ENCODE data around the gene TRIM61. TPM values are rescaled to one million over a fixed set of nuclear protein-coding genes. Genes with fewer than 3 reads are reported as not detected.
"Not testable (repeated sequence)": the region's sequence is repeated elsewhere in the genome, so short reads cannot be mapped to it uniquely, and the experiment has no call there.

The TRIM61 gene
- total and polyA plus RNA-seq, 2 donors, result 1.3 to 2.2 TPM

DNA sequence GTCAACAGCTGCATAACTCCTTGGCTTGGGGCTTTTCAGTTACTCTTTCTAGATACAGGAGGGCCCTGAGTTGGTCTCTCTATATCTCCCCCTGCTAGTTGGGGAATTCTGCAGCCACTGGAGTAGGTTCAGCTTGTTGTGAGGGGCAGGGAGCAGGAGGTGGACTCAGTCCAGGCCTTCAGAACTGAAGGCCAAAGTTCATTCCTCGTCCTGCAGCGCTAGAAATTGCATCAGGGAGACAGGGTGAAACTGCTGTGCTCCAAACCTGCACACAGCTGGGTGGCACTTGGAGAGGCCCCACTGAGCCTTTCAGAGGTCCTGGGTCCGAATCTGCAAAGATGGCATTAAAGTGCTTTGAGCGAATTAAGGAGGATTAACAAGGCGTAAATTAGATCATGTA is 29.4 kb upstream of the TRIM61 start:
- H3K27me3 ChIP-seq (ENCODE audit: control insufficient read depth in 2 of 2, insufficient read depth in 1 of 2, low read length in 1 of 2), result no peaks in the 10 kb centered on the region
- WGBS, result 91% methylated on average over 5 of the region's 5 CpGs

DNA sequence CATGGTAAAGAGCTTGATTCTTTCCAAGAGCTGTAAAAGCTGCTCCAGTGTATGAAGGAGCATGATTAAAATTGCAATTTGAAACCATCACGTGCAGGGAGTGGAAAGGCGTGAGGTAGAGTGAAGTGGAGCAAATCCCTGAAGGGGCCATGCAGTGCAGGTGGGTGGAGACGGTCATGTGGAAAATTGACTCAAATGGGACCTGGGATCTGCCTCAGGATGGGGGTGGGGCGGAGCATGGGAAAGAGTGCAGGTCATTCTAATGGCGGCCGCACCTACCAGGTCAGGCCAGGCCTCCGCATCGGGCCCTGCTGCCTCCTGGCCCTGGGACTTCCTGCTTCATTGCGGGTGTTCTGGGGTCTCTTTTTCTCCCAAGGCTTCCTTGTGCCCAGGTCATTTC is 29.0 kb upstream of the TRIM61 start:
- no peak overlapping the region for H3K27ac ChIP-seq (ENCODE audit: low read depth in 1 of 2, low read length in 1 of 2)
- WGBS, result 94% methylated on average over 9 of the region's 9 CpGs

More for the DNA sequence above, 29.4 kb upstream of the TRIM61 start:
- Histone ChIP-seq H3K36me3 (ENCODE audit: control insufficient read depth in 2 of 2, insufficient read depth in 2 of 2, low read length in 1 of 2) (no peaks in the 10 kb centered on the region), H3K4me3 (ENCODE audit: low read length in 2 of 2) (no peak overlapping the region), H3K4me1 (ENCODE audit: control insufficient read depth in 2 of 2, insufficient read depth in 2 of 2, low read length in 2 of 2) (no peaks in the 10 kb centered on the region), H3K27ac (ENCODE audit: low read depth in 1 of 2, low read length in 1 of 2) (no peak overlapping the region), H3K9me3 (ENCODE audit: control insufficient read depth in 2 of 2, insufficient read depth in 1 of 2, low read length in 1 of 2) (no peaks in the 10 kb centered on the region)
- DNase-seq (ENCODE audit: low read depth in 6 of 9, low spot score in 9 of 9), result no peak

DNA sequence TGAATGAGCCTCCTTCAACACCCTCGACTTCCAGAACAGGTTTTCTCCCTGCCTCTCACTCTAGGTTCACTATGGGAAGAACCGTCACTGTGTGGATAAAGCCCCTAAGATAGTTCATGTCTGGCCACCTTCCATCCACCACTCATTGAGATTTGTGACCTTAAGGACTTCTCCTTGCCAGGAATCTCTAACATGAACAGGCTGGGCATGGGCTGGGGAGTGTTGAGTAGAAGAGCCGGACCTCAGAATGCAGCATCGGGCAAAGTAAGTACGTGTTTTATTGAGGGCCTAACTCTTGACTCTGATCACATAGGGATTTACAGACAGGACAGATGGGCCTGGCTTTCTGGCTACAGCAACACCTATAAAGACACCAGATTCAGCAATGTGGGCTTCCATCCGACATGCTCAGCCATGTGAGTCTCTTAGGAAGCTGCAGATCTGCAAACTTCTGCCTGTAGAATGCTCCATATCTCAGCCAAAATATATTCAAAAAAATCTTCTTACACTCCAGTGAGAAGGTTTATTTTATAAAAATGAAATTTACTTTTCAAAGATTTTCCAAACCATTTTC is 28.0 kb upstream of the TRIM61 start:
- Histone ChIP-seq H3K9me3 (ENCODE audit: control insufficient read depth in 2 of 2, insufficient read depth in 1 of 2, low read length in 1 of 2) (no peaks in the 10 kb centered on the region), H3K27ac (ENCODE audit: low read depth in 1 of 2, low read length in 1 of 2) (no peak overlapping the region), H3K36me3 (ENCODE audit: control insufficient read depth in 2 of 2, insufficient read depth in 2 of 2, low read length in 1 of 2) (no peaks in the 10 kb centered on the region), H3K4me3 (ENCODE audit: low read length in 2 of 2) (no peak overlapping the region), H3K4me1 (ENCODE audit: control insufficient read depth in 2 of 2, insufficient read depth in 2 of 2, low read length in 2 of 2) (no peaks in the 10 kb centered on the region), H3K27me3 (ENCODE audit: control insufficient read depth in 2 of 2, insufficient read depth in 1 of 2, low read length in 1 of 2) (no peaks in the 10 kb centered on the region)
- no peak for DNase-seq (ENCODE audit: low read depth in 6 of 9, low spot score in 9 of 9)
- WGBS, result 86% methylated on average over 6 of the region's 6 CpGs

More for the DNA sequence above, 29.0 kb upstream of the TRIM61 start:
- no peak for DNase-seq (ENCODE audit: low read depth in 6 of 9, low spot score in 9 of 9)
- H3K27me3 ChIP-seq (ENCODE audit: control insufficient read depth in 2 of 2, insufficient read depth in 1 of 2, low read length in 1 of 2), result no peaks in the 10 kb centered on the region
- H3K9me3 ChIP-seq (ENCODE audit: control insufficient read depth in 2 of 2, insufficient read depth in 1 of 2, low read length in 1 of 2), result no peaks in the 10 kb centered on the region
- H3K36me3 ChIP-seq (ENCODE audit: control insufficient read depth in 2 of 2, insufficient read depth in 2 of 2, low read length in 1 of 2), result no peaks in the 10 kb centered on the region
- H3K4me3 ChIP-seq (ENCODE audit: low read length in 2 of 2), result no peak overlapping the region
- no peaks in the 10 kb centered on the region for H3K4me1 ChIP-seq (ENCODE audit: control insufficient read depth in 2 of 2, insufficient read depth in 2 of 2, low read length in 2 of 2)

DNA sequence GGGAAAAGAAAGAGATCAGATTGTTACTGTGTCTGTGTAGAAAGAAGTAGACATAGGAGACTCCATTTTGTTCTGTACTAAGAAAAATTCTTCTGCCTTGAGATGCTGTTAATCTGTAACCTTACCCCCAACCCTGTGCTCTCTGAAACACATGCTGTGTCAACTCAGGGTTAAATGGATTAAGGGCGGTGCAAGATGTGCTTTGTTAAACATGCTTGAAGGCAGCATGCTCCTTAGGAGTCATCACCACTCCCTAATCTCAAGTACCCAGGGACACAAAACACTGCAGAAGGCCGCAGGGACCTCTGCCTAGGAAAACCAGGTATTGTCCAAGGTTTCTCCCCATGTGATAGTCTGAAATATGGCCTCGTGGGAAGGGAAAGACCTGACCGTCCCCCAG is 24.5 kb upstream of the TRIM61 start:
- WGBS, result 87% methylated on average over 4 of the region's 4 CpGs
- H3K4me3 ChIP-seq (ENCODE audit: low read length in 2 of 2); H3K27me3 ChIP-seq (ENCODE audit: control insufficient read depth in 2 of 2, insufficient read depth in 1 of 2, low read length in 1 of 2); H3K36me3 ChIP-seq (ENCODE audit: control insufficient read depth in 2 of 2, insufficient read depth in 2 of 2, low read length in 1 of 2); H3K27ac ChIP-seq (ENCODE audit: low read depth in 1 of 2, low read length in 1 of 2); H3K9me3 ChIP-seq (ENCODE audit: control insufficient read depth in 2 of 2, insufficient read depth in 1 of 2, low read length in 1 of 2); H3K4me1 ChIP-seq (ENCODE audit: control insufficient read depth in 2 of 2, insufficient read depth in 2 of 2, low read length in 2 of 2); DNase-seq (ENCODE audit: low read depth in 6 of 9, low spot score in 9 of 9): not testable (repeated sequence)

DNA sequence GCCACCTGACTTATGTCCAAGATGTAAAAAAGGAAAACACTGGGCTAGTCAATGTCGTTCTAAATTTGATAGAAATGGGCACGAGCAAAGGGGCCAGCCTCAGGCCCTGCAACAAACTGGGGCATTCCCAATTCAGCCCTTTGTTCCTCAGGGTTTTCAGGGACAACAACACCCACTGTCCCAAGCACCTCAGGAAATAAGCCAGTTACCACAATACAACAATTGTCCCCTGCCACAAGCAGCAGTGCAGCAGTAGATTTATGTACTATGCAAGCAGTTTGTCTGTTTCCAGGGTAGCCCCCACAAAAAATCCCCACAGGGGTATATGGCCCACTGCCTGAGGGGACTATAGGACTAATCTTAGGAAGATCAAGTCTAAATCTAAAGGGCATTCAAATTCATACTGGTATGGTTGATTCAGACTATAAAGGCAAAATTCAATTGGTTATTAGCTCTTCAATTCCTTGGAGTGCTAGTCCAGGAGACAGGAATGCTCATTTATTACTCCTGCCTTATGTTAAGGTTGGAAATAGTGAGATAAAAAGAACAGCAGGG is 21.1 kb upstream of the TRIM61 start:
- not testable (repeated sequence) for H3K4me3 ChIP-seq (ENCODE audit: low read length in 2 of 2); H3K4me1 ChIP-seq (ENCODE audit: control insufficient read depth in 2 of 2, insufficient read depth in 2 of 2, low read length in 2 of 2); H3K27me3 ChIP-seq (ENCODE audit: control insufficient read depth in 2 of 2, insufficient read depth in 1 of 2, low read length in 1 of 2); H3K9me3 ChIP-seq (ENCODE audit: control insufficient read depth in 2 of 2, insufficient read depth in 1 of 2, low read length in 1 of 2); H3K36me3 ChIP-seq (ENCODE audit: control insufficient read depth in 2 of 2, insufficient read depth in 2 of 2, low read length in 1 of 2); H3K27ac ChIP-seq (ENCODE audit: low read depth in 1 of 2, low read length in 1 of 2); DNase-seq (ENCODE audit: low read depth in 6 of 9, low spot score in 9 of 9)
- whole genome bisulfite sequencing, result 69% methylated on average over 2 of the region's 2 CpGs

DNA sequence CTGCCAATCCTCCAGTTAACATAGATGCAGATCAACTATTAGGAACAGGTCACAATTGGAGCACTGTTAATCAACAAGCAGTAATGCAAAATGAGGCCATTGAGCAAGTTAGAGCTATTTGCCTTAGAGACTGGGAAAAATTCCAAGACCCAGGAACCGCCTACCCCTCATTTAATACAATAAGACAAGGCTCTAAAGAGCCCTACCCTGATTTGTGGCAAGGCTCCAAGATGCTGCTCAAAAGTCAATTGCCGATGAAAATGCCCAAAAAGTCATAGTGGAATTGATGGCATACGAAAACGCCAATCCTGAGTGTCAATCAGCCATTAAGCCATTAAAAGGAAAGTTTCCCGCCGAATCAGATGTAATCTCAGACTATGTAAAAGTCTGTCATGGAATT is 20.5 kb upstream of the TRIM61 start:
- Histone ChIP-seq H3K36me3 (ENCODE audit: control insufficient read depth in 2 of 2, insufficient read depth in 2 of 2, low read length in 1 of 2) (no peaks in the 10 kb centered on the region), H3K4me3 (ENCODE audit: low read length in 2 of 2) (no peak overlapping the region), H3K9me3 (ENCODE audit: control insufficient read depth in 2 of 2, insufficient read depth in 1 of 2, low read length in 1 of 2) (no peaks in the 10 kb centered on the region), H3K27me3 (ENCODE audit: control insufficient read depth in 2 of 2, insufficient read depth in 1 of 2, low read length in 1 of 2) (no peaks in the 10 kb centered on the region), H3K4me1 (ENCODE audit: control insufficient read depth in 2 of 2, insufficient read depth in 2 of 2, low read length in 2 of 2) (no peaks in the 10 kb centered on the region), H3K27ac (ENCODE audit: low read depth in 1 of 2, low read length in 1 of 2) (no peak overlapping the region)
- DNase-seq (ENCODE audit: low read depth in 6 of 9, low spot score in 9 of 9), result no peak
- 91% methylated on average over 6 of the region's 6 CpGs for WGBS

DNA sequence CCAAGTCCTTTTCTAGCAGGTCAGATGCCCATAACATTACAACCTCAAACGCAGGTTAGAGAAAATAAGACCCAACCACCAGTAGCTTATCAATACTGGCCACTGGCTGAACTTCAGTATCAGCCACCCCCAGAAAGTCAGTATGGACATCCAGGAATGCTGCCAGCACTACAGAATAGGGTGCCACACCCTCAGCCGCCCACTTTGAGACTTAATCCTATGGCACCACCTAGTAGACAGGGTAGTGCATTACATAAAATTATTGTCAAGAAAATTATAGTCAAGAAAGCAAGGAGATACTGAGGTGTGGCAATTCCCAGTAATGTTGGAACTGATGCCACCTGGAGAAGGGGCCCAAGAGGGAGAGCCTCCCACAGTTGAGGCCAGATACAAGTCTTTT is 19.9 kb upstream of the TRIM61 start:
- Histone ChIP-seq H3K4me1 (ENCODE audit: control insufficient read depth in 2 of 2, insufficient read depth in 2 of 2, low read length in 2 of 2) (no peaks in the 10 kb centered on the region), H3K36me3 (ENCODE audit: control insufficient read depth in 2 of 2, insufficient read depth in 2 of 2, low read length in 1 of 2) (no peaks in the 10 kb centered on the region), H3K27ac (ENCODE audit: low read depth in 1 of 2, low read length in 1 of 2) (no peak overlapping the region), H3K4me3 (ENCODE audit: low read length in 2 of 2) (no peak overlapping the region), H3K9me3 (ENCODE audit: control insufficient read depth in 2 of 2, insufficient read depth in 1 of 2, low read length in 1 of 2) (no peaks in the 10 kb centered on the region), H3K27me3 (ENCODE audit: control insufficient read depth in 2 of 2, insufficient read depth in 1 of 2, low read length in 1 of 2) (no peaks in the 10 kb centered on the region)
- WGBS, result 92% methylated on average over 2 of the region's 2 CpGs
- DNase-seq (ENCODE audit: low read depth in 6 of 9, low spot score in 9 of 9), result no peak

DNA sequence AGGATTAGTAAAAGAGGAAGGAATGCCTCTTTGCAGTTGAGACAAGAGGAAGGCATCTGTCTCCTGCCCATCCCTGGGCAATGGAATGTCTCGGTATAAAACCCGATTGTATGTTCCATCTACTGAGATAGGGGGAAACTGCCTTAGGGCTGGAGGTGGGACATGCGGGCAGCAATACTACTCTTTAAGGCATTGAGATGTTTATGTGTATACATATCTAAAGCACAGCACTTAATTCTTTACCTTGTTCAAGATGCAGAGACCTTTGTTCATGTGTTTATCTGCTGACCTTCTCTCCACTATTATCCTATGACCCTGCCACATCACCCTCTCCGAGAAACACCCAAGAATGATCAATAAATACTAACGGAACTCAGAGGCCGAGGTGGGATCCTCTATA is 18.7 kb upstream of the TRIM61 start:
- DNase-seq (ENCODE audit: low read depth in 6 of 9, low spot score in 9 of 9); H3K4me3 ChIP-seq (ENCODE audit: low read length in 2 of 2); H3K36me3 ChIP-seq (ENCODE audit: control insufficient read depth in 2 of 2, insufficient read depth in 2 of 2, low read length in 1 of 2); H3K4me1 ChIP-seq (ENCODE audit: control insufficient read depth in 2 of 2, insufficient read depth in 2 of 2, low read length in 2 of 2); H3K27ac ChIP-seq (ENCODE audit: low read depth in 1 of 2, low read length in 1 of 2); H3K27me3 ChIP-seq (ENCODE audit: control insufficient read depth in 2 of 2, insufficient read depth in 1 of 2, low read length in 1 of 2); H3K9me3 ChIP-seq (ENCODE audit: control insufficient read depth in 2 of 2, insufficient read depth in 1 of 2, low read length in 1 of 2): not testable (repeated sequence)
- WGBS, result 94% methylated on average over 6 of the region's 6 CpGs

DNA sequence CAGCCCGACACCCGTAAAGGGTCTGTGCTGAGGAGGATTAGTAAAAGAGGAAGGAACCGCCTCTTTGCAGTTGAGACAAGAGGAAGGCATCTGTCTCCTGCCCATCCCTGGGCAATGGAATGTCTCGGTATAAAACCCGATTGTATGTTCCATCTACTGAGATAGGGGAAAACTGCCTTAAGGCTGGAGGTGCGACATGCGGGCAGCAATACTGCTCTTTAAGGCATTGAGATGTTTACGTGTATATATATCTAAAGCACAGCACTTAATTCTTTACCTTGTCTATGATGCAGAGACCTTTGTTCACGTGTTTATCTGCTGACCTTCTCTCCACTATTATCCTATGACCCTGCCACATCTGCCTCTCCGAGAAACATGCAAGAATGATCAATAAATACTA is 13.3 kb upstream of the TRIM61 start:
- H3K4me3 ChIP-seq (ENCODE audit: low read length in 2 of 2); DNase-seq (ENCODE audit: low read depth in 6 of 9, low spot score in 9 of 9); H3K9me3 ChIP-seq (ENCODE audit: control insufficient read depth in 2 of 2, insufficient read depth in 1 of 2, low read length in 1 of 2); H3K27me3 ChIP-seq (ENCODE audit: control insufficient read depth in 2 of 2, insufficient read depth in 1 of 2, low read length in 1 of 2); H3K4me1 ChIP-seq (ENCODE audit: control insufficient read depth in 2 of 2, insufficient read depth in 2 of 2, low read length in 2 of 2); H3K36me3 ChIP-seq (ENCODE audit: control insufficient read depth in 2 of 2, insufficient read depth in 2 of 2, low read length in 1 of 2); H3K27ac ChIP-seq (ENCODE audit: low read depth in 1 of 2, low read length in 1 of 2): not testable (repeated sequence)
- WGBS, result 83% methylated on average over 10 of the region's 10 CpGs

All from thymus (tissue), 11 donors.